HG03521 (cell line): ENCODE results near the gene COQ4.
"Not testable (repeated sequence)": the region's sequence is repeated elsewhere in the genome, so short reads cannot be mapped to it uniquely, and the experiment has no call there.

Source experiments
- ATAC-seq: cut with Tn5 transposase; IDR thresholded peaks from one replicate; pipeline ENCODE4 v1.9.1; 2021; ENCODE audit warnings: mild to moderate bottlenecking, moderate library complexity; ENCODE audit not compliant: unreplicated experiment

Gene COQ4

GRCh38 chr9:128298535-128299482 lies 23.8 kb upstream of the COQ4 start:
- no peak for ATAC-seq

GRCh38 chr9:128304136-128304970 lies 18.3 kb upstream of the COQ4 start:
- ATAC-seq: no peak

- no peak for ATAC-seq
Measured at GRCh38 chr9:128304971-128305288, 17.7 kb upstream of the COQ4 start.

- no peak for ATAC-seq
Measured at GRCh38 chr9:128309551-128309950, 13.1 kb upstream of the COQ4 start.

GRCh38 chr9:128310461-128310860 lies 12.2 kb upstream of the COQ4 start:
- ATAC-seq: no peak

- ATAC-seq: no peak
Measured at GRCh38 chr9:128314697-128315096, 7.9 kb upstream of the COQ4 start.

- ATAC-seq: no peak
Measured at GRCh38 chr9:128316421-128316820, 6.2 kb upstream of the COQ4 start.

- ATAC-seq: no peak
Measured at GRCh38 chr9:128317629-128318028, 5.0 kb upstream of the COQ4 start.

- no peak for ATAC-seq
Measured at GRCh38 chr9:128321343-128321742, 1.3 kb upstream of the COQ4 start.

- ATAC-seq: no peak
Measured at GRCh38 chr9:128321879-128322403, 698 bp upstream of the COQ4 start.

GRCh38 chr9:128323212-128323730 lies 632 bp downstream of the COQ4 start:
- no peak for ATAC-seq

- ATAC-seq: no peak
Measured at GRCh38 chr9:128323791-128324190, 1.2 kb downstream of the COQ4 start.

GRCh38 chr9:128324401-128324800 lies 1.8 kb downstream of the COQ4 start:
- ATAC-seq: no peak

GRCh38 chr9:128325629-128326028 lies 3.0 kb downstream of the COQ4 start:
- no peak for ATAC-seq

GRCh38 chr9:128333451-128333869 lies 10.8 kb downstream of the COQ4 start:
- no peak for ATAC-seq

- no peak for ATAC-seq
Measured at GRCh38 chr9:128335161-128335560, 12.5 kb downstream of the COQ4 start.

- ATAC-seq: no peak
Measured at GRCh38 chr9:128335914-128336313, 13.3 kb downstream of the COQ4 start.

- no peak for ATAC-seq
Measured at GRCh38 chr9:128337936-128338335, 15.3 kb downstream of the COQ4 start.

GRCh38 chr9:128338852-128339614 lies 16.4 kb downstream of the COQ4 start:
- not testable (repeated sequence) for ATAC-seq

- ATAC-seq: peak; percentile 77
Measured at GRCh38 chr9:128339761-128340690, 17.4 kb downstream of the COQ4 start, which contains the start of gene SLC27A4. TSS of gene SLC27A4 (plus strand) at chr9:128340527. CDS start at chr9:128343133, 2,606 bp downstream.
